Measurements from ENCODE around the gene SCYL1. TPM values are rescaled to one million over a fixed set of nuclear protein-coding genes. Genes with fewer than 3 reads are reported as not detected.

Gene SCYL1
- total RNA-seq, 6 donors from 2014 or later: 64.0 to 120 (median 88.8) TPM

DNA sequence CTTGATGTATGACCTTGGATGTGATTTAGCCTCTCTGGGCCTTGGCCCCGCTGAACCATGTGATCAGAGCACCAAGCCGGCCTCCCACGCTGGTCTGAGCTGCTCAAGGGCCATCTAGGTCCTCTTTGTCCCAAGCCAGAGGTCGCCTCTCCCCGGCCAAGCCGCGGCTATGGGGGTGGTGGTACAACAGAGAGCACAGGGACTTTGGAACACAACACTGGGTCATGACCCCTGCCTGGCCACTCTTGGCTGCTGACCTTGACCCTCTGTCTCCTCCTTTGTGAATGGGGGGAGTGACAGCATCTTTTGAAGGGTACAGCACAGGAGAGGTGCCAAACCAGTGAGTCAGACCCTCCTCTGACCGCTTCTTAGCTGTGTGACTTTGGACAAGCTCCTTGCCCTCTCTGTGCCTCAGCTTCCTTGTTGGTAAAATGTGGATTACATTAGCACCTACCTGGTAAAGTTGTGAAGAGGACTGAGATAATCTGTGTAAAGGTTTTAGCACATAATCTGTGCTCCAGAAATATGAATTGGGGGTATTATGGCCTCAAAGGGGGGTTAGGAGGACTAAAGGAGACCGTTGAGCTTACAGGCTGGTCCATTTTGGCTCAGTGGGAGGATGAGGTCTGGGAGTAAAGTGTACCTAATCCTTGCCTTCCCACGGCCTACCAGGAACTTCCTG is 4.7 kb downstream of the SCYL1 start:
- TF ChIP-seq EP300 (IDR thresholded peaks at IDR 0.05) (no peak), POLR2AphosphoS5 (IDR thresholded peaks at IDR 0.05) (no peak), POLR2A (IDR thresholded peaks at IDR 0.05) (no peak)
- TF ChIP-seq, protein P1, sequence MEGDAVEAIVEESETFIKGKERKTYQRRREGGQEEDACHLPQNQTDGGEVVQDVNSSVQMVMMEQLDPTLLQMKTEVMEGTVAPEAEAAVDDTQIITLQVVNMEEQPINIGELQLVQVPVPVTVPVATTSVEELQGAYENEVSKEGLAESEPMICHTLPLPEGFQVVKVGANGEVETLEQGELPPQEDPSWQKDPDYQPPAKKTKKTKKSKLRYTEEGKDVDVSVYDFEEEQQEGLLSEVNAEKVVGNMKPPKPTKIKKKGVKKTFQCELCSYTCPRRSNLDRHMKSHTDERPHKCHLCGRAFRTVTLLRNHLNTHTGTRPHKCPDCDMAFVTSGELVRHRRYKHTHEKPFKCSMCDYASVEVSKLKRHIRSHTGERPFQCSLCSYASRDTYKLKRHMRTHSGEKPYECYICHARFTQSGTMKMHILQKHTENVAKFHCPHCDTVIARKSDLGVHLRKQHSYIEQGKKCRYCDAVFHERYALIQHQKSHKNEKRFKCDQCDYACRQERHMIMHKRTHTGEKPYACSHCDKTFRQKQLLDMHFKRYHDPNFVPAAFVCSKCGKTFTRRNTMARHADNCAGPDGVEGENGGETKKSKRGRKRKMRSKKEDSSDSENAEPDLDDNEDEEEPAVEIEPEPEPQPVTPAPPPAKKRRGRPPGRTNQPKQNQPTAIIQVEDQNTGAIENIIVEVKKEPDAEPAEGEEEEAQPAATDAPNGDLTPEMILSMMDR (IDR thresholded peaks at IDR 0.05): no peak
- Histone ChIP-seq H3K4me3 (no peak overlapping the region), H3K9me3 (no peaks in the 10 kb centered on the region), H3K27me3 (no peaks in the 10 kb centered on the region), H3K27ac (no peak overlapping the region), H3K4me1 (peaks cover 12 to 16% (median 15%) of the 10 kb centered on the region in 4 donors), H3K36me3 (peaks cover 19 to 79% (median 49%) of the 10 kb centered on the region in 4 donors)
- ATAC-seq (ENCODE audit: low FRiP score in 2 of 2): no peak
- WGBS, 2 donors: 78 to 85% methylated on average over 3 to 10 of the region's 10 CpGs
- DNase-seq: peak in 1 of 2 donors; percentile 72

DNA sequence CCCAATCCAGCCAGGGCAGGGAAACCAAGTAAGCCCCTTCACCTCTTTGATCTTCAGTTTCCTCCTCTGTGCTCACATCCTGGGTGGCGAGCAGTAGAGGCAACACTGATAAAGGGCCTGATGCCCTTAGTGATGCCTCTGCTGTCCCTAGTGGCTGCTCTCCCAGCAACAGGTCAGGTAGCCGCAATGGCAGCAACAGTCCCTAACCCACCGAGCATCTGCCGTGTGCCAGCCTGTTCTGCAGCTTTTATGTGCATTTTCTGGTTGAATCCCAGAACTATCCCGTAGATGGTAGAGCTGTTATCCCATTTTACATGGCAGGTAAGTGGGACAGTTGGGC is 5.2 kb downstream of the SCYL1 start:
- H3K27ac ChIP-seq: no peak overlapping the region
- no peak overlapping the region for H3K4me3 ChIP-seq
- no peak for DNase-seq
- WGBS, 2 donors: 87 to 91% methylated on average over 5 of the region's 5 CpGs
- no peak for ATAC-seq (ENCODE audit: low FRiP score in 2 of 2)
- peaks cover 12 to 16% (median 15%) of the 10 kb centered on the region in 4 donors for H3K4me1 ChIP-seq
- H3K36me3 ChIP-seq: peaks cover 19 to 85% (median 52%) of the 10 kb centered on the region in 4 donors
- H3K9me3 ChIP-seq: no peaks in the 10 kb centered on the region
- H3K27me3 ChIP-seq: no peaks in the 10 kb centered on the region
- TF ChIP-seq, protein P1 (IDR thresholded peaks at IDR 0.05): no peak
- no peak for TF ChIP-seq POLR2A (IDR thresholded peaks at IDR 0.05)
- TF ChIP-seq POLR2AphosphoS5 (IDR thresholded peaks at IDR 0.05): no peak

DNA sequence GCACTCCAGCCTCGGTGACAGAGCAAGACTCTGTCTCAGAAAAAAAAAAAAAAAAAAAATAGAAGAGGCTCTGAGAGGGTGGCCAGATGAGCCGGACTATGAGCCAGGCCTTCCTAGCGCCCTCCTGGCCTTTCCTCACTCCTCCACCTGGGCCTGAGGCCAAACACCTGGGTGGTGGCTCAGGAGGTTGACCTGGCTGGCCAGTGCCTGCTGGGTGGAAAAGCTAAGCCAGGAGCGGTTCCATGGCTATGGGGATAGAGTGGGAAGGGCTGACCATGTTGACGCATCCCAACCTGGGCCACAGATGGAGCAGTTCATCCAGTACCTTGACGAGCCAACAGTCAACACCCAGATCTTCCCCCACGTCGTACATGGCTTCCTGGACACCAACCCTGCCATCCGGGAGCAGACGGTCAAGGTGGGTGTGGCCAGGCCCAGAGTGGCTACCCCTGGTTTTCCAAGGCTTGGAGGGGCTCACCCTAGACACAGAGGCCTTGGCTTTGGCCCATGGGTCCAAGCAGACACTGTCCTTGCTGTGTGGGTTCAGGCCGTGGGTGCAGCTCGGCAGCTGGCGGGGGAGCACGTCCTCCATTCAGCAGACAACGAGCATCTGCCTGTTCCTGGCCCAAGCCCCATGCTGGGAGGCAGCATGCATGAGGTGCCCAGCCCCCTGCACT is 7.6 kb downstream of the SCYL1 start:
- TF ChIP-seq EP300 (IDR thresholded peaks at IDR 0.05): no peak
- TF ChIP-seq POLR2A (IDR thresholded peaks at IDR 0.05): no peak
- TF ChIP-seq, protein P1 (IDR thresholded peaks at IDR 0.05): no peak
- TF ChIP-seq POLR2AphosphoS5 (IDR thresholded peaks at IDR 0.05): no peak
- no peaks in the 10 kb centered on the region for H3K27me3 ChIP-seq
- ATAC-seq (ENCODE audit: low FRiP score in 2 of 2): no peak
- H3K4me3 ChIP-seq: no peak overlapping the region
- 81 to 87% methylated on average over 12 to 14 of the region's 15 CpGs for WGBS, 2 donors
- no peak overlapping the region for H3K27ac ChIP-seq
- no peaks in the 10 kb centered on the region for H3K9me3 ChIP-seq
- no peak for DNase-seq
- H3K4me1 ChIP-seq: no peaks in the 10 kb centered on the region
- H3K36me3 ChIP-seq: peaks cover 19 to 94% (median 70%) of the 10 kb centered on the region in 4 donors

DNA sequence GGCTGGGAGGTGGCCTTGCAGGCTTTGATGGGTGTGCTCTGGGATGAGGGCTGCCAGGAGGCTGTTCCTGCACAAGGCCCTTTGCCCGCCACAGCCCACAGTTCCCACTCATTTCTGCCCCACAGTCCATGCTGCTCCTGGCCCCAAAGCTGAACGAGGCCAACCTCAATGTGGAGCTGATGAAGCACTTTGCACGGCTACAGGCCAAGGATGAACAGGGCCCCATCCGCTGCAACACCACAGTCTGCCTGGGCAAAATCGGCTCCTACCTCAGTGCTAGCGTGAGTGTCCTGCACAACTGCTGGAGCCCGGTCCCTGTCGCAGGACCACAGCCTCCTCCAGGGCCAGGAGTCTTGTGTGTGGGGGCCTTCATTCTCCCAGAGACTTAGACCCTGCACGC is 10.2 kb downstream of the SCYL1 start:
- Histone ChIP-seq H3K27me3 (no peaks in the 10 kb centered on the region), H3K9me3 (no peaks in the 10 kb centered on the region), H3K27ac (no peak overlapping the region), H3K36me3 (peaks cover 19 to 91% (median 74%) of the 10 kb centered on the region in 4 donors), H3K4me1 (peaks cover 6 to 12% (median 8%) of the 10 kb centered on the region in 4 donors), H3K4me3 (no peak overlapping the region)
- WGBS, 2 donors: 79 to 86% methylated on average over 5 to 9 of the region's 9 CpGs
- TF ChIP-seq EP300 (IDR thresholded peaks at IDR 0.05) (no peak), POLR2AphosphoS5 (IDR thresholded peaks at IDR 0.05) (no peak), POLR2A (IDR thresholded peaks at IDR 0.05) (no peak)
- TF ChIP-seq, protein P1 (IDR thresholded peaks at IDR 0.05): no peak
- ATAC-seq (ENCODE audit: low FRiP score in 2 of 2): no peak
- no peak for DNase-seq
